Fibroblast of skin of back (primary cell): ENCODE results near the gene LINGO1. TPM values are rescaled to one million over a fixed set of nuclear protein-coding genes. Genes with fewer than 3 reads are reported as not detected.

ENCODE experiments used
- DNase-seq: peaks from one replicate; pipeline ENCODE4 v3.0.0-alpha.2; 2013
- polyA plus RNA-seq, 2 experiments: library from polyadenylated mRNA; unstranded; fragments of 120-200 nt; gene quantifications; one replicate each; pipeline ENCODE4 v1.2.1, GENCODE V29; 2013; ENCODE audit not compliant: insufficient read length in 2 of 2

LINGO1 gene
- 1.3 TPM for polyA plus RNA-seq (2013, experiment 1 of 2; ENCODE audit: insufficient read length)
- polyA plus RNA-seq (2013, experiment 2 of 2; ENCODE audit: insufficient read length): 1.3 TPM

GRCh38 chr15:77632534-77633133 lies at the start of gene LINGO1:
Gene LINGO1 (minus strand): TSS chr15:77632912. CDS start chr15:77632315, 597 bp downstream.
- peak; percentile 25 for DNase-seq

DNA sequence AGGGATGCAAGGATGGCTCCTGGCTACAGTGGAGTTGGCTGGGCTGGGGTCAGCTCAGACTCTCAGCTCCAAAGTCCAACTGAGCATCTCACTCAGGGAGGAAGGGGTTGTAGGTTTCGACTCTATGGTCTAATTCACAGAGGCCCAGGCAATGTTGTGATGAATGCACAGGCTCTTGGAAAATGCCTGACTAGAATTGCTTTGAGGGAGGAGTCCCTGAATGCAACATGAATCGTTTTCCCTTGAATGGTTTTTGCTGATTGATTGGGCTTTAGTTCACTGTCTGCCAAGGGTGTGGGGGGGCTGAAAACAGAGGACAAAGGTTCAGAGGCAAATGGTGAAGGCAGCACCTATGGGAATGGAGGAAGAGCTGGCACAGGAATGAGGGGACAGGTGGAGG lies 48.6 kb upstream of the LINGO1 start:
- DNase-seq: no peak

DNA sequence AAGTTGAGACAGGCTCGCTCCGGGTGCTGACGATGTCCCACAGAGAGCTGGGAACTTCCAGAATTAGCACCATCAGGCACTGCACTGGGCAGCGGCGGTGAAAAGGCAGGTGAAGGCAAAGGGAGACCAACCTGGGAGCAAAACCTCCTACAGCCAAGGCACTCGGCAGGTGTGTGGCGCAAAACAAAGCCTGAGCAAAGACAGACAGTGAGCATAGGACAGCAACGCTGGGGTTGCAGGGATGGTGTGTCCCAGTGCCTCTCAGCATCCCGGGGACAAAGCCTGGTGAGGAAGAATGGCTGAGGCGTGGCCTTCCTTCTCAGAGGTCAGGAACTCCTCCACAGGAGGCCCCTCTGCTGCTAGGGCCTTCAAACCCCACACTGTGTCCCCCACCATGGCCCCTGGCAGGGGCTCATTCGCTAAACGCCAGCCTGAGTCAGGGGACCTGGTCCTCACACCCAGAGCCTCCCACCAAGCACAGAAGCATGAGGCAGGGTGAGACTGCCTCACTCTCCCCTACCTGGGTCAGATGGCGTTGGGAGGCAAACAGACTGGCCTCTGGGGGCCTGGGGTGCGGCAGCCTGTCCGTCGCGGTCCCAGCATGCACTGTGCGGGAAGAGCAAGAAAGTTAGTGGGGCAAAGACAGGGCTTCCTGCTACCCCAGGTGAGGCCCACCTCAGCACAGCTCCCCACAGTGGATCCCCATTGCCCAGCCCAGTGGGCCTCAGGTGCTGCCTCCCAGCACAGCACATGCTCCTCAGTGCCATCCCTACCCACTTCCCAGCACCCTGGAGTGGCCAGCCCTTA lies 44.1 kb upstream of the LINGO1 start:
- no peak for DNase-seq

- DNase-seq: no peak
These were observed 43.2 kb upstream of the LINGO1 start for GRCh38 chr15:77675806-77676415.

DNA sequence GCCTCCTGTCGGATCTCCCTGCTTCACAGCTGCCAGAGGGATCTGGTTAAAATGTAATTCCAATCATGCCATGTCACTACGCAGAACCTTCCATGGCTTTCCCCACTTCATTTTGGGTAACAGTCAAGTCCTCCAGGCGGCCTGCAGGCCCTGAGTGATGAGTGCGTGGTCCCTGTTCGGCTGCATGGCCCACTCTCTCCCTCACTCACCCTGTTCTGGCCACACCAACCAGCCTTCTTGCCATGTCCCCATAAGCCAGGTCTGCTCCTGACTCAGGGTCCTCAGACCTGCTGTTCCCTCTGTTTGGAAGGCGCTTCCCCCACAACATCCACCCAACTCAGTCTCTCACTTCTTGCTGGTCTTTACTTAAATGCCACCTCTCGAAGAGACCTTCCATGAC lies 41.6 kb upstream of the LINGO1 start:
- DNase-seq: no peak

GRCh38 chr15:77673866-77674265 lies 41.2 kb upstream of the LINGO1 start:
- DNase-seq: no peak

DNA sequence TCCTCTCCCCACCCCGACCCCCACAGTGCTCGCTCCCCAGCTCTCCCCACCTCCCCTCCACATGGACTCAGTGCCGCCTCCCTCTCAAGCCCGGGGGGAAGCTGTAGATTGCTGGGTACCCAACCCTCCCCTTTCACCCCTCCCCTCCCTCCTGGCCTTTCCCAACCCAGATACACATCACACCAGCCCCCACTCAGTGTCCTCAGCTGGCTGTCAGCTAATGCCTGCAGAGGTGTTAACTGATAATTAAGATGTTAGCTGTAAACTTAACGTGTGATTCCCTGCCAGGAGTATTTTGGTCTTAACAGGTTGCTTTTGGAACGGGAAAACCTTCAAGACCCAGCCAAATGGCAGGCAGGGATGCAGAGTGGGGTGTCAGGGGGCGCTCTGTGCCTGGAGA lies 39.4 kb upstream of the LINGO1 start:
- no peak for DNase-seq

GRCh38 chr15:77671362-77672056 lies 38.8 kb upstream of the LINGO1 start:
- no peak for DNase-seq

DNA sequence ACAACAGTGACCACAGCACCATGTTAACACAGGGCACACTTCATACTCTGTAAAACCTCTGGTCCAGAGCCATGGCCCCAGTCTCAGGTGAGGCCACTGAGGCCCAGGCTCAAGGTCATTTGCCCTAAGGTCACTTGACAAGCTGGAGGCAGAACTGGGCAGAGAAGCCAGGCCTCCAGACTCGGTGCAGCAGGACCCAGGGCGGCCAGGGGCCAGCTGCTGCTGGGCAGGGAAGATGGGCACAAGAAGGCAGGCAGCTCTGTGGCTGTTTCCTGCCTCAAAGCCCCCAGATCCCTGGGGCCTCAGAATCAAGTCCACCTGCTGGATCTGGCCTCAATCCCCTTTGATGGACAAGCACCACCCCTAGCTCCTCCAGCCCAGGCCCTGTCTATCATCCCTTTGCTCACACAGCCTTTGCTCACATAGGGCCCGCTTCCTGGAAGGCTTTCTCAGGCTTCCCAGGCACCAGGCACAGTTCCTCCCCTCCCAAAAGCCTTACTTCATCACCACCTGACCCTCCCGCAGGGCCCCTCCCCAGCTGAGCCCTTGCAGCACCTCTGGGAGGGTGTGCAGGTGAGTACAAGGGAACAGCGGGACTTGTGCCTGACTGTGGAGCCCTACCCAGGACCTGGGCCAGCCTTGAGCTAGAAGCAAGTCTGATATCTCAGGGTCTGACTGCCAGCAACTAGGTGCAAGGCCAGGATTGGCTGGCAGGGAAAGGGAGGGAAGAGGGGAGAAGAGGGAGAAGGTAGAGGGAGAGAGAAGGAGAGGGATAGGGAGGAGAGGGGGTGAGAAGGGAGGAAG lies 38.0 kb upstream of the LINGO1 start:
- DNase-seq: no peak

DNA sequence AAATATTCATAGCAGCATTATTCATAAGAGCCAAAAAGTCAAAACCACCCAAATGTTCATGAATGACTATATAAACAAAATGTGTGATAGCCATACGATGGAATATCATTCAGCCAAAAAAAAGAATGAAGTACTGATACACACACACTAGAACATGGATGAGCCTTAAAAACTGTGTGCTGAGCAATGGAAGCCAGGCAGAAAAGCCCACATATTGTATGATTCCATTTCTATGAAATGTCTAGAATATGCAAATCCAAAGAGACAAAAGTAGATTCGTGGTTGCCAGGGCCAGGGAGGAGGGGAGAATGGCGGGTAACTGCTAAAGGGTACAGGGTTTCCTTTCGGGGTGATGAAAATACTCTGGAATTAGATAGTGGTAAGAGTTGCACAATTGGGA lies 37.2 kb upstream of the LINGO1 start:
- no peak for DNase-seq

DNA sequence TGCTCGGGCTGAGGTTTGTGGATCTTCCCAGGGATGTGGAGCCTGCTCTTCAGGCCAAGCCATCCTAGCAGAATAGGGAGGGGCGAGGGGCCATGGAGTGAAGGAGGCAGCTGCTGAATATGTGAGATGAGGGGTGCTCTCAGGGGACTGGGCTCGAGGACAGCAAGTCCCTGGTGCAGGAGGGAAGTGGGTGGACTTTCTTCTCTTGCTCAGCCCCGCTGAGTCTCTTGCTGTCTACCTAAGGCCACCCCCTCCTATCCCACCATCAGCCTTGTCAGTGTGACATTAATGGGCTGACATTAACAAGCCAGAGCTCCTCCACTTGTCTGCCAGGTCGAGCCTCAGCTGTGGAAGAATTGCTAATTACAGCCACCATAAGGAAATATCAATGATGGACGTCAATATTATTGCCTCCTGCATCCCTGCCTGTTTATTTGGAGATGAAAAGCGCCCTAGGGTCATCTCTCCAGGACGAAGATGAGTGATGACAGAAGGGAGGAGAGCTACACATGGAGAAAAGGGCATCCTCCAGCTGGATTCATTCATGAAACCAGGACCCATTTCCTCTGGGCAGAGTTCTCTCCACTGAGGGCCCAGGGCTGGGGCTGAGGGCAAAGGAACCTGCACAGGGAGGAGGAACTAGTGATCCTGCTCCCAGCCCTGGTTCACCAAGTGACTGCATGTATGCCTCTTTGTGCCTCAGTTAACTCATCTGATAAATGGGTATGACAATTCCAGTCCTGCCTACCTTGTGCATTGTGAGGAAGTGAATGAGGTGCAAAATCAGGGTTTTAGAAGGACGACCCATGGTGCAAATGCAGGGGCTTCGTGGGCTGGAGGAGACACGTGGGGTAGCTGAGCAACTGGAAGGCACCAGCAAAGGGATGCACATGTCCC lies 34.9 kb upstream of the LINGO1 start:
- DNase-seq: no peak

DNA sequence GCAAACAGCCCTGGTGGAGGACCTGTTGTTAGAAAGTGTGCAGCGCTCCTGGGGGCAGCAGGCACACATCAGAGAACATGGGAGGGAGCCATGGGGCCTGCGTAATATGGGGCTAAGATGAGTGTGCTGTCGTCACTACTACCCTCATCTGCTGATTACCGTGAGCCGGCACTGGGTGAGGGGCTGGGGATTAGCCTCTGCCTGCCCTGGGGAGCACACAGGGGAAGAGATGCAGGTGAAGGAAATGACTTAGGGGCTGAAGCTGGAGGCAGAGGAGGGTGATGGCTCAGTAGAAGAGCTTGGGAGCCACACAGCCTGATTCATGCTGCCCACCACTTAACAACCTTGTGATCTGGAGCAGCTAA lies 33.6 kb upstream of the LINGO1 start:
- no peak for DNase-seq

GRCh38 chr15:77665530-77666295 lies 33.0 kb upstream of the LINGO1 start:
- DNase-seq: no peak

GRCh38 chr15:77664428-77664827 lies 31.7 kb upstream of the LINGO1 start:
- no peak for DNase-seq

DNA sequence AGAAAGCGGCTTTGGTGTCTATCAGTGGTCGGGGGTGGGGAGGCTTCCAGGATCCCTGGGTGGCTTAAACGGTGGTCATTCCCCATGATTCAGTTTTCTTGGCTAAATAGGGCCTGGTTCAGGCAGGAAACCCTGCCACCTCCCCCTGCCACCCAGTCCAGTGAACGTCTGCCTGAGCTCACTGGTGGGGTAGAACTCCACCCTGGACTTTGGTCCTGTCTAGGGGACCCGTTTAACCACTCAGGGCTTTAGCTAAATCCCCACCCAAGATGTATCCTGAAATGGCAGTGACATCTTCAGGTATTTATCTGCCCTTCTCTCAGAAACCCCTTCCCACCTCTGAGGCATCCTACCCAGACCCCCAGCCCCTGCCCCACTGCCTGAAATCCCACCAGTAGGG lies 30.5 kb upstream of the LINGO1 start:
- DNase-seq: no peak

DNA sequence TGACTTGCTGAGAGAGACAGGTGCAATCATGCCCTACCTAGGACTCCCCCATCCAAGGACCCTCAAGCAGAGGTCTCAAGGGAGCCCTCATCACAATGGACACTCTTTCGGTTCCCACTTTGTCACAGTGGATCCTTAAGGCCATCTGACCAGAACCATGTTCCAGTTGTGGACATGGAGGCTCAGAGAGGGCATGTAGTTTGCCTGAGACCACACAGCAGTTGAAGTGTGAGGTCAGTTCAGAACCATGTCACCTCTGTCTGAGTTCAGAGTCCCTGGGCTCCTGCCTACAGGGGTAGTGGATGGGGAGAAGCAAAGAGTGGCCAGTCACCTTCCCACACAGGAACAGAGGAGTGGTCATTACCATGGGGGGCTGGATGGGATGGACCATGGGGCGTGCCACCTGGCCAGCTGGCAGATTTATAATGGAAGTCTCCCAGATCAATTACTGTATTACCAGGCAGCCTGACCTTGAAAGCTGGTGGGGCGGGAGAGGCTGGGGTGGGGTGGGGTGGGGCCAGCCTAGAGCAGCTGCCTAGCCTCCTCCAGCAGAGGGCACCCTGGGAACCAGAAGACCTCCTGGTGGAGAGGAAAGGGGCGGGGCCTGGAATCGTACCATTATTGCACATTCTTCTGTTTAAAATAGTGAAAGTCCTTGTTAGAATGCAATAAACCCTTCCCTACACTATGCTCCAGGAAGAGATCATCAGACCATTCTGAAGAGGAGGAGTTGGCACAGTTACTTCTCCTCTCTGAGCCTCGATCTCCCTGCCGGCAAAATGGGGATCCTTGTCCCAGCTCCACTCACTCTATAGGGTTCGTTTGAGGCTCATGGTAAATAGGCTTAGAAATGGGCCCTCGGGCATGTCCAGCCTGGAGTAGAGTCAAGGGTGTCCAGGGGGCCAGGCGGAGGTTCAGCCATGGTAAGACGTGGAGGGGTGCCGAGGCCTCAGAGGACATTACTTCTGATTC lies 26.9 kb upstream of the LINGO1 start:
- peak; percentile 52 for DNase-seq

DNA sequence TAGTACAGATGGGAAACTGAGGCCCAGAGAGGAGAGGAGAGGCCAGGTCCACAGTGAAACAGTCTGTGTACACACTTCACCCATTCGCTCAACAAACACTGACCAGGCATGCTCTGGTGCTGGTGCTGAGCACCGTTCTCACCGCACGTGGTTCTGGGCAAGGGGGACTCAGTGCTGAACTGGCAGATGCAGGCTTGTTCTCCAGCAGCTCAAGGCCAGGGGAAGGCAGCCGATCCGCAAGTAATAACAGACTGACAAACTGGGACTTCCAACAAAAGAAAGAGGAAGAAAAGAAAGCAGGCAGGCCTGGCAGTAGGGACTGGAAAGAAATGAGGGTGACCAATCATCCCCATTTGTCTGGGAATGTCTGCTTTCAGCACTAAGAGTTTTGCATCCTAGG lies 25.6 kb upstream of the LINGO1 start:
- no peak for DNase-seq

- DNase-seq: no peak
These were observed 25.0 kb upstream of the LINGO1 start for GRCh38 chr15:77657634-77658238.

GRCh38 chr15:77656294-77656693 lies 23.6 kb upstream of the LINGO1 start:
- peak; percentile 37 for DNase-seq
